ENCODE data around the gene AGPAT4.

- TF ChIP-seq EZH2 (IDR thresholded peaks at IDR 0.05; ENCODE audit: insufficient read depth, poor library complexity, severe bottlenecking) (no peak), EZH2phosphoT487 (IDR thresholded peaks at IDR 0.05; ENCODE audit: insufficient read depth, low read depth) (no peak)
These were observed 57.1 kb downstream of the AGPAT4 start for GRCh38 chr6:161216616-161217205.

Data from GM23248 (cell line).